ENCODE data around the gene FGFRL1. TPM values are rescaled to one million over a fixed set of nuclear protein-coding genes. Genes with fewer than 3 reads are reported as not detected.

Gene FGFRL1
- total RNA-seq, 2 donors from 2014 or later: 15.9 to 18.6 TPM

DNA sequence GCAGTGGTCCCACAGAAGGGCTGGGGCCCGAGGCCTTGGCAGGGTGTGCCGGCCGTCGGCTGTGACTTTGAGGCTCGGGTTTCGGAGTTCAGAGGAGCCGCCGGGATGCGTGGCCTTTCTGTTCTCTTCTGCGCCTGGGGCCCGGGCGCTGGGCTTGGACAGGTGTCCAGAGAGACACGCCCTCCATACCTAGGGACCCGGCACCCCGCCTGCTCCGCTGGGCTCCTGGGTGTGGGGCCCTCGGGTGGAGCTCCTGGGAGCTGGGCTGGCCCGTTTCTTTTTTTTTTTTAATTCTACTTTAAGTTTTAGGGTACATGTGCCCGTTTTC, 11.3 kb downstream of the FGFRL1 start:
- ATAC-seq (replicated peaks in 1 of 2) (no peak), DNase-seq (no peak)
- H3K36me3 Mint-ChIP-seq (ENCODE audit: insufficient read depth in 2 of 2): peaks cover 2 to 3% of the 10 kb centered on the region in 2 donors
- no peaks in the 10 kb centered on the region for H3K4me1 Mint-ChIP-seq (ENCODE audit: low read depth)
- H3K4me3 Mint-ChIP-seq: no peak overlapping the region
- H3K27ac Mint-ChIP-seq: no peak overlapping the region
- no peaks in the 10 kb centered on the region for H3K9me3 Mint-ChIP-seq
- no peaks in the 10 kb centered on the region for H3K27me3 Mint-ChIP-seq (ENCODE audit: low read depth)

GRCh38 chr4:1023075-1023640, 11.7 kb downstream of the FGFRL1 start:
- Mint-ChIP-seq H3K36me3 (ENCODE audit: insufficient read depth in 2 of 2) (peaks cover 2 to 3% of the 10 kb centered on the region in 2 donors), H3K4me1 (ENCODE audit: low read depth) (no peaks in the 10 kb centered on the region), H3K27me3 (ENCODE audit: low read depth) (no peaks in the 10 kb centered on the region), H3K9me3 (no peaks in the 10 kb centered on the region), H3K4me3 (no peak overlapping the region), H3K27ac (no peak overlapping the region)
- DNase-seq: no peak
- no peak for ATAC-seq (replicated peaks in 1 of 2)

GRCh38 chr4:1023895-1024740, 12.7 kb downstream of the FGFRL1 start:
- no peak overlapping the region for H3K4me3 Mint-ChIP-seq
- ATAC-seq (replicated peaks in 1 of 2) (no peak), DNase-seq (no peak)
- H3K9me3 Mint-ChIP-seq: no peaks in the 10 kb centered on the region
- no peaks in the 10 kb centered on the region for H3K27me3 Mint-ChIP-seq (ENCODE audit: low read depth)
- H3K4me1 Mint-ChIP-seq (ENCODE audit: low read depth): no peaks in the 10 kb centered on the region
- peaks cover 2 to 3% of the 10 kb centered on the region in 2 donors for H3K36me3 Mint-ChIP-seq (ENCODE audit: insufficient read depth in 2 of 2)
- H3K27ac Mint-ChIP-seq: no peak overlapping the region

DNA sequence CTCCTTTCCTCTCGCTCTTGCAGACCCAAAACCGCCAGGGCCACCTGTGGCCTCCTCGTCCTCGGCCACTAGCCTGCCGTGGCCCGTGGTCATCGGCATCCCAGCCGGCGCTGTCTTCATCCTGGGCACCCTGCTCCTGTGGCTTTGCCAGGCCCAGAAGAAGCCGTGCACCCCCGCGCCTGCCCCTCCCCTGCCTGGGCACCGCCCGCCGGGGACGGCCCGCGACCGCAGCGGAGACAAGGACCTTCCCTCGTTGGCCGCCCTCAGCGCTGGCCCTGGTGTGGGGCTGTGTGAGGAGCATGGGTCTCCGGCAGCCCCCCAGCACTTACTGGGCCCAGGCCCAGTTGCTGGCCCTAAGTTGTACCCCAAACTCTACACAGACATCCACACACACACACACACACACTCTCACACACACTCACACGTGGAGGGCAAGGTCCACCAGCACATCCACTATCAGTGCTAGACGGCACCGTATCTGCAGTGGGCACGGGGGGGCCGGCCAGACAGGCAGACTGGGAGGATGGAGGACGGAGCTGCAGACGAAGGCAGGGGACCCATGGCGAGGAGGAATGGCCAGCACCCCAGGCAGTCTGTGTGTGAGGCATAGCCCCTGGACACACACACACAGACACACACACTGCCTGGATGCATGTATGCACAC, 13.6 kb downstream of the FGFRL1 start:
- no peaks in the 10 kb centered on the region for H3K27me3 Mint-ChIP-seq (ENCODE audit: low read depth)
- no peaks in the 10 kb centered on the region for H3K9me3 Mint-ChIP-seq
- DNase-seq: no peak
- no peak for ATAC-seq (replicated peaks in 1 of 2)
- no peaks in the 10 kb centered on the region for H3K4me1 Mint-ChIP-seq (ENCODE audit: low read depth)
- H3K27ac Mint-ChIP-seq: no peak overlapping the region
- H3K36me3 Mint-ChIP-seq (ENCODE audit: insufficient read depth in 2 of 2): peaks cover 2 to 3% of the 10 kb centered on the region in 2 donors
- no peak overlapping the region for H3K4me3 Mint-ChIP-seq

- H3K4me3 Mint-ChIP-seq: no peak overlapping the region
- no peaks in the 10 kb centered on the region for H3K4me1 Mint-ChIP-seq (ENCODE audit: low read depth)
- no peaks in the 10 kb centered on the region for H3K27me3 Mint-ChIP-seq (ENCODE audit: low read depth)
- no peaks in the 10 kb centered on the region for H3K9me3 Mint-ChIP-seq
- peak; percentile 48 to 59 for DNase-seq
- H3K36me3 Mint-ChIP-seq (ENCODE audit: insufficient read depth in 2 of 2): peaks cover 2 to 3% of the 10 kb centered on the region in 2 donors
- peak; percentile 70 to 82 for ATAC-seq (replicated peaks in 1 of 2)
- no peak overlapping the region for H3K27ac Mint-ChIP-seq
Measured at GRCh38 chr4:1026115-1026514, 14.7 kb downstream of the FGFRL1 start.

GRCh38 chr4:1027219-1027914, 15.9 kb downstream of the FGFRL1 start:
- ATAC-seq (replicated peaks in 1 of 2) (no peak), DNase-seq (no peak)
- H3K4me1 Mint-ChIP-seq (ENCODE audit: low read depth): no peaks in the 10 kb centered on the region
- no peaks in the 10 kb centered on the region for H3K27me3 Mint-ChIP-seq (ENCODE audit: low read depth)
- peaks cover 2 to 3% of the 10 kb centered on the region in 2 donors for H3K36me3 Mint-ChIP-seq (ENCODE audit: insufficient read depth in 2 of 2)
- H3K27ac Mint-ChIP-seq: no peak overlapping the region
- H3K4me3 Mint-ChIP-seq: no peak overlapping the region
- H3K9me3 Mint-ChIP-seq: no peaks in the 10 kb centered on the region

GRCh38 chr4:1027915-1028238, 16.5 kb downstream of the FGFRL1 start:
- H3K27me3 Mint-ChIP-seq (ENCODE audit: low read depth): no peaks in the 10 kb centered on the region
- ATAC-seq (replicated peaks in 1 of 2) (no peak), DNase-seq (no peak)
- no peaks in the 10 kb centered on the region for H3K9me3 Mint-ChIP-seq
- H3K4me3 Mint-ChIP-seq: no peak overlapping the region
- peaks cover 2 to 3% of the 10 kb centered on the region in 2 donors for H3K36me3 Mint-ChIP-seq (ENCODE audit: insufficient read depth in 2 of 2)
- no peak overlapping the region for H3K27ac Mint-ChIP-seq
- H3K4me1 Mint-ChIP-seq (ENCODE audit: low read depth): no peaks in the 10 kb centered on the region

GRCh38 chr4:1028574-1029220, 17.3 kb downstream of the FGFRL1 start:
- Mint-ChIP-seq H3K9me3 (no peaks in the 10 kb centered on the region), H3K4me1 (ENCODE audit: low read depth) (no peaks in the 10 kb centered on the region)
- no peak for ATAC-seq (replicated peaks in 1 of 2)

GRCh38 chr4:1029529-1029928, 18.1 kb downstream of the FGFRL1 start:
- H3K4me1 Mint-ChIP-seq (ENCODE audit: low read depth): no peaks in the 10 kb centered on the region
- peaks cover 2% of the 10 kb centered on the region in 2 donors for H3K36me3 Mint-ChIP-seq (ENCODE audit: insufficient read depth in 2 of 2)
- no peak overlapping the region for H3K4me3 Mint-ChIP-seq
- no peaks in the 10 kb centered on the region for H3K27me3 Mint-ChIP-seq (ENCODE audit: low read depth)
- no peak for ATAC-seq (replicated peaks in 1 of 2)
- DNase-seq: no peak
- no peak overlapping the region for H3K27ac Mint-ChIP-seq
- H3K9me3 Mint-ChIP-seq: no peaks in the 10 kb centered on the region

More at GRCh38 chr4:1028574-1029220, 17.3 kb downstream of the FGFRL1 start:
- Mint-ChIP-seq H3K27me3 (ENCODE audit: low read depth) (no peaks in the 10 kb centered on the region), H3K36me3 (ENCODE audit: insufficient read depth in 2 of 2) (peaks cover 2 to 3% of the 10 kb centered on the region in 2 donors), H3K4me3 (no peak overlapping the region), H3K27ac (no peak overlapping the region)
- no peak for DNase-seq

DNA sequence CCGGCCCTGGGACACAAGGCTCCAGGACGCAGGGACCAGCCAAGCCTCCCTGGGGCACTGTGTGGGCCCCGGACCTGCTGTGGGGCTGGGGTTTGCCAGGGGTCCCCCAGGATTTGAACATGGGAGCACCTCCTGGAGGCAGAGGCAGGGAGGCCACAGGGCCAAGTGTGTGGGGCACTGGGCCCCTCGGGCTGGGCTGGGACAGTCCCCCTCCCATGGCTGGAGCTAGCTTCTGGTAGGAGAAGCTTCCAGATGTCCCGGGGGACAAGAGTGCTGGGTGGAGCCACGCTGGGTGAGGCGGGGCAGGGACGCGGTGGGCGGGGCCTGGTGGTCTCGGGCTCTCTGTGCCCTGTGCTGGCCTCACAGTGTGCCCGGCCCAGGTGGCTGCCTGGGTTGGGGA, 18.6 kb downstream of the FGFRL1 start:
- Mint-ChIP-seq H3K4me3 (no peak overlapping the region), H3K27me3 (ENCODE audit: low read depth) (no peaks in the 10 kb centered on the region), H3K36me3 (ENCODE audit: insufficient read depth in 2 of 2) (peaks cover 2% of the 10 kb centered on the region in 2 donors), H3K27ac (no peak overlapping the region), H3K4me1 (ENCODE audit: low read depth) (no peaks in the 10 kb centered on the region), H3K9me3 (no peaks in the 10 kb centered on the region)
- DNase-seq (no peak), ATAC-seq (replicated peaks in 1 of 2) (no peak)

- no peak overlapping the region for H3K27ac Mint-ChIP-seq
- DNase-seq (no peak), ATAC-seq (replicated peaks in 1 of 2) (no peak)
- H3K9me3 Mint-ChIP-seq: no peaks in the 10 kb centered on the region
- H3K27me3 Mint-ChIP-seq (ENCODE audit: low read depth): no peaks in the 10 kb centered on the region
- no peak overlapping the region for H3K4me3 Mint-ChIP-seq
- H3K4me1 Mint-ChIP-seq (ENCODE audit: low read depth): no peaks in the 10 kb centered on the region
- no peaks in the 10 kb centered on the region for H3K36me3 Mint-ChIP-seq (ENCODE audit: insufficient read depth in 2 of 2)
Measured at GRCh38 chr4:1030559-1030958, 19.1 kb downstream of the FGFRL1 start.

GRCh38 chr4:1031346-1031745, 19.9 kb downstream of the FGFRL1 start:
- Mint-ChIP-seq H3K9me3 (no peaks in the 10 kb centered on the region), H3K36me3 (ENCODE audit: insufficient read depth in 2 of 2) (no peaks in the 10 kb centered on the region), H3K4me1 (ENCODE audit: low read depth) (no peaks in the 10 kb centered on the region), H3K27ac (no peak overlapping the region), H3K4me3 (no peak overlapping the region), H3K27me3 (ENCODE audit: low read depth) (no peaks in the 10 kb centered on the region)
- no peak for DNase-seq
- no peak for ATAC-seq (replicated peaks in 1 of 2)

All from activated T-cell treated with anti-CD3 and anti-CD28 coated beads, Interleukin-2, amount 50 U/mL, for 72 hours (primary cell).